ENCODE results near the gene VAC14.

The VAC14 gene

DNA sequence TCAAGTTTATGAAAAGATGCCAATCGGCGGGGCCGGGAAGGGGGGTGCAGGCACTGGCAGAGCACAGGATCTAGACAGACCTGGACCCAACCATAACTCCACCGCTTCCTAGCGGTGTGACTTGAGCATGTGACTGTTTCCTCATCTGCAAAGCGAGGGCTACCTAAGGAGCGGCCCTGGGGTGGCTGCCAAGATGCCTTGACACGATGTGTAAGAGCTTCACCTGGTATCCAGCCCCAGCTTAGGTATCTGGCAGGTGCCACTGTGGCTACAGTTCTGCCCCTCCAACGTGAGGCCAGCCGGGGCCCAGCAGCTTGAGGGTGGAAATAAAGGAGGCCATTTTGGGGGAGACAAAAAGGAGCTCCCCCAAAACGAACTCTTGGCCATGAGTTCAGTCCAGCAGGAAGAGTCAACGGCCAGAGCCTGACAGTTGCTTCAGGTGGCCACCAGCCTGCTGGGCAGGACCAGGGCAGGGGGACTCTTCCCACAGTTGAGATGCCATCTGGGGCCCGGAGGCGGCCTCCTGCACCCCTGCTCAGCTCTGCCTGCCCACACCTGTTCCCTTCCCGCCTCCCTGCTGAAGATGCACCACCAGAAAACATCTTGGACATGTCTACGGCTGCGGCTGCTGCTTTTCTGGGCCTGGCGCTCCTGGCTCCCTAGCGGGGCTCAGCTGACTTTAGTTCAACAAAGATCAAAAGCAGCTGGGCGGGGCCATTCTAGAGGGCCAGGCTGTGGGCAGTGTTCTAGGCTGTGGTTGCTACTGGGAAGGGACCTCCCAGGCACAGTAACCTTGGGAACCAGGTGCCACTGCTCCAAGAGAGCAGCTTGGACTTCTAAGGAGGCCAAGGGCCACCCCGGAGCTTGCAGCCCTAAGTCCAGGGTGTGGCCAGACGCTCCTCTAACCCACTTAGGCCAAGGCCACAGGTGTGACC, 111.7 kb downstream of the VAC14 start:
- peaks cover 45% of the 10 kb centered on the region for H3K79me1 ChIP-seq (ENCODE audit: low read length)
- no peak overlapping the region for H3K4me2 ChIP-seq (ENCODE audit: low read length)
- H3K18ac ChIP-seq (ENCODE audit: low read length): no peak overlapping the region
- H3K79me2 ChIP-seq (ENCODE audit: control insufficient read depth, insufficient read depth, low read length, poor library complexity): peaks cover 19% of the 10 kb centered on the region
- no peak overlapping the region for H4K8ac ChIP-seq (ENCODE audit: low read depth, low read length)
- H2BK120ac ChIP-seq (ENCODE audit: insufficient read depth, low read length, poor library complexity): no peak overlapping the region
- H3K4me1 ChIP-seq (ENCODE audit: control insufficient read depth in 1 of 2, insufficient read depth in 2 of 2, low read length in 2 of 2): peaks cover 49 to 63% of the 10 kb centered on the region in 2 experiments
- H3K27me3 ChIP-seq (ENCODE audit: insufficient read depth, low read length): no peaks in the 10 kb centered on the region
- no peak overlapping the region for H2BK5ac ChIP-seq (ENCODE audit: low read depth, low read length, poor library complexity)
- peaks cover 0 to 2% of the 10 kb centered on the region in 2 experiments for H3K36me3 ChIP-seq (ENCODE audit: control insufficient read depth in 1 of 2, insufficient read depth in 2 of 2, low read length in 2 of 2)
- H3K9ac ChIP-seq (ENCODE audit: low read length): no peak overlapping the region
- H3K23ac ChIP-seq (ENCODE audit: low read length): no peak overlapping the region
- WGBS (ENCODE audit: extremely low coverage, insufficient coverage, insufficient read length): no CpG with 5 or more reads among the region's 22 CpGs
- H3K14ac ChIP-seq (ENCODE audit: low read length): no peak overlapping the region
- H3K9me3 ChIP-seq (ENCODE audit: insufficient read depth, low read depth, low read length): no peaks in the 10 kb centered on the region
- H4K12ac ChIP-seq (ENCODE audit: low read depth, low read length): no peak overlapping the region
- no peak overlapping the region for H4K91ac ChIP-seq (ENCODE audit: low read depth, low read length)
- no peak overlapping the region for H3K4ac ChIP-seq (ENCODE audit: low read depth, low read length)
- no peak overlapping the region for H3K27ac ChIP-seq (ENCODE audit: low read depth, low read length)
- no peak overlapping the region for H3K4me3 ChIP-seq (ENCODE audit: low read depth, low read length)
- H2AK5ac ChIP-seq (ENCODE audit: low read length): peak overlapping the region; percentile 4
- peak overlapping the region; percentile 1 for H2BK12ac ChIP-seq (ENCODE audit: low read length)
- no peak overlapping the region for H2AFZ ChIP-seq (ENCODE audit: insufficient read depth, low read length, poor library complexity)
- no peak for DNase-seq

GRCh38 chr16:70688246-70688742, 112.7 kb downstream of the VAC14 start:
- peaks cover 37% of the 10 kb centered on the region for H3K79me1 ChIP-seq (ENCODE audit: low read length)
- no peak overlapping the region for H3K23ac ChIP-seq (ENCODE audit: low read length)
- peak overlapping the region; percentile 40 for H4K91ac ChIP-seq (ENCODE audit: low read depth, low read length)
- H2AFZ ChIP-seq (ENCODE audit: insufficient read depth, low read length, poor library complexity): no peak overlapping the region
- no peak overlapping the region for H2BK120ac ChIP-seq (ENCODE audit: insufficient read depth, low read length, poor library complexity)
- H3K4me2 ChIP-seq (ENCODE audit: low read length): no peak overlapping the region
- H3K18ac ChIP-seq (ENCODE audit: low read length): no peak overlapping the region
- H3K4me3 ChIP-seq (ENCODE audit: low read depth, low read length): no peak overlapping the region
- H3K4ac ChIP-seq (ENCODE audit: low read depth, low read length): no peak overlapping the region
- H3K27ac ChIP-seq (ENCODE audit: low read depth, low read length): no peak overlapping the region
- H3K36me3 ChIP-seq (ENCODE audit: control insufficient read depth in 1 of 2, insufficient read depth in 2 of 2, low read length in 2 of 2): peaks cover 3 to 9% of the 10 kb centered on the region in 2 experiments
- no peak overlapping the region for H4K12ac ChIP-seq (ENCODE audit: low read depth, low read length)
- no CpG with 5 or more reads among the region's 8 CpGs for WGBS (ENCODE audit: extremely low coverage, insufficient coverage, insufficient read length)
- peaks cover 23% of the 10 kb centered on the region for H3K79me2 ChIP-seq (ENCODE audit: control insufficient read depth, insufficient read depth, low read length, poor library complexity)
- H3K27me3 ChIP-seq (ENCODE audit: insufficient read depth, low read length): no peaks in the 10 kb centered on the region
- peak overlapping the region; percentile 13 for H3K14ac ChIP-seq (ENCODE audit: low read length)
- H2BK5ac ChIP-seq (ENCODE audit: low read depth, low read length, poor library complexity): no peak overlapping the region
- no peak overlapping the region for H3K9ac ChIP-seq (ENCODE audit: low read length)
- no peaks in the 10 kb centered on the region for H3K9me3 ChIP-seq (ENCODE audit: insufficient read depth, low read depth, low read length)
- H2BK12ac ChIP-seq (ENCODE audit: low read length): peak overlapping the region; percentile 80
- H2AK5ac ChIP-seq (ENCODE audit: low read length): no peak overlapping the region
- no peak for DNase-seq
- no peak overlapping the region for H4K8ac ChIP-seq (ENCODE audit: low read depth, low read length)
- H3K4me1 ChIP-seq (ENCODE audit: control insufficient read depth in 1 of 2, insufficient read depth in 2 of 2, low read length in 2 of 2): peaks cover 45 to 59% of the 10 kb centered on the region in 2 experiments

DNA sequence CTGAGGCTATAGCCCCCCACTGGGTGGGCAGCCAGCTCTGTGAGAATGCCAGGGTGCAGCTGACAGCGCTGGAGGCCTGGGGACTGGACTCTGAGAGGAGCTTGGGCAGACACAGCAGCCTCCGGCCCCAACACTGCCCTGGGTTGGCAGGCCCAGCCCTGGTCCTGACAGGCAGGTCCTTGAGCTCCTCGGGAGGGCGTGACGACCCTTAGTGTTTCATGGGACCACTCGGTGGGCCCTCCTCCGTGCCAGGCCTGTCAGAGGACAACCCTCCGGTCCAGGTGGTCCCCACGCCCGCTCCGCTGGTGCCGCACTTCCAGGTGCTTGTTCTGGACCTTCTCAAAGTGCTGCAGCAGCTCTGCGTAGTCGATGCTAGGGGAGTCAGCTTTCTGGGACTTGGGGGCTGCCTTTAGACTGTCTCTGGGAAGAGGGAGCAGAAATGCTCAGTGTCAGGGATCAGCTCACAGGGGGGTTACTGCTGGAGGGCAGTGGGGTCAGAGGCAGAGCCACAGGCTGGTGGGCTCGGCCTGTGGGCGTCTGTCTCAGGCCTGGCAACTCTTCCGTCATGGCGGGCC, 113.2 kb downstream of the VAC14 start:
- H3K23ac ChIP-seq (ENCODE audit: low read length): no peak overlapping the region
- no peak overlapping the region for H3K18ac ChIP-seq (ENCODE audit: low read length)
- H3K4me3 ChIP-seq (ENCODE audit: low read depth, low read length): no peak overlapping the region
- H2BK120ac ChIP-seq (ENCODE audit: insufficient read depth, low read length, poor library complexity): peak overlapping the region; percentile 43
- H3K4ac ChIP-seq (ENCODE audit: low read depth, low read length): peak overlapping the region; percentile 25
- H3K9me3 ChIP-seq (ENCODE audit: insufficient read depth, low read depth, low read length): no peaks in the 10 kb centered on the region
- H3K14ac ChIP-seq (ENCODE audit: low read length): no peak overlapping the region
- H4K12ac ChIP-seq (ENCODE audit: low read depth, low read length): no peak overlapping the region
- no peak overlapping the region for H3K27ac ChIP-seq (ENCODE audit: low read depth, low read length)
- H3K79me2 ChIP-seq (ENCODE audit: control insufficient read depth, insufficient read depth, low read length, poor library complexity): peaks cover 28% of the 10 kb centered on the region
- DNase-seq: no peak
- peak overlapping the region; percentile 28 for H2AK5ac ChIP-seq (ENCODE audit: low read length)
- peak overlapping the region; percentile 20 for H2BK5ac ChIP-seq (ENCODE audit: low read depth, low read length, poor library complexity)
- H3K36me3 ChIP-seq (ENCODE audit: control insufficient read depth in 1 of 2, insufficient read depth in 2 of 2, low read length in 2 of 2): peaks cover 8 to 14% of the 10 kb centered on the region in 2 experiments
- H4K8ac ChIP-seq (ENCODE audit: low read depth, low read length): no peak overlapping the region
- H3K4me2 ChIP-seq (ENCODE audit: low read length): no peak overlapping the region
- WGBS (ENCODE audit: extremely low coverage, insufficient coverage, insufficient read length): no CpG with 5 or more reads among the region's 18 CpGs
- no peak overlapping the region for H2AFZ ChIP-seq (ENCODE audit: insufficient read depth, low read length, poor library complexity)
- H2BK12ac ChIP-seq (ENCODE audit: low read length): peak overlapping the region; percentile 80
- H3K79me1 ChIP-seq (ENCODE audit: low read length): peaks cover 32% of the 10 kb centered on the region
- H3K4me1 ChIP-seq (ENCODE audit: control insufficient read depth in 1 of 2, insufficient read depth in 2 of 2, low read length in 2 of 2): peaks cover 45 to 60% of the 10 kb centered on the region in 2 experiments
- H3K9ac ChIP-seq (ENCODE audit: low read length): no peak overlapping the region
- no peaks in the 10 kb centered on the region for H3K27me3 ChIP-seq (ENCODE audit: insufficient read depth, low read length)
- H4K91ac ChIP-seq (ENCODE audit: low read depth, low read length): peak overlapping the region; percentile 40

GRCh38 chr16:70687102-70687511, 113.9 kb downstream of the VAC14 start:
- H4K8ac ChIP-seq (ENCODE audit: low read depth, low read length): no peak overlapping the region
- H2AK5ac ChIP-seq (ENCODE audit: low read length): no peak overlapping the region
- H3K18ac ChIP-seq (ENCODE audit: low read length): no peak overlapping the region
- H2BK5ac ChIP-seq (ENCODE audit: low read depth, low read length, poor library complexity): no peak overlapping the region
- H3K4me1 ChIP-seq (ENCODE audit: control insufficient read depth in 1 of 2, insufficient read depth in 2 of 2, low read length in 2 of 2): peaks cover 46 to 57% of the 10 kb centered on the region in 2 experiments
- peaks cover 8 to 14% of the 10 kb centered on the region in 2 experiments for H3K36me3 ChIP-seq (ENCODE audit: control insufficient read depth in 1 of 2, insufficient read depth in 2 of 2, low read length in 2 of 2)
- peak overlapping the region; percentile 85 for H4K91ac ChIP-seq (ENCODE audit: low read depth, low read length)
- no peak overlapping the region for H3K4me2 ChIP-seq (ENCODE audit: low read length)
- no peaks in the 10 kb centered on the region for H3K27me3 ChIP-seq (ENCODE audit: insufficient read depth, low read length)
- H2BK120ac ChIP-seq (ENCODE audit: insufficient read depth, low read length, poor library complexity): no peak overlapping the region
- no peak overlapping the region for H3K9ac ChIP-seq (ENCODE audit: low read length)
- no CpG with 5 or more reads among the region's 5 CpGs for WGBS (ENCODE audit: extremely low coverage, insufficient coverage, insufficient read length)
- no peak overlapping the region for H3K14ac ChIP-seq (ENCODE audit: low read length)
- no peak overlapping the region for H4K12ac ChIP-seq (ENCODE audit: low read depth, low read length)
- H3K4me3 ChIP-seq (ENCODE audit: low read depth, low read length): no peak overlapping the region
- no peak overlapping the region for H2AFZ ChIP-seq (ENCODE audit: insufficient read depth, low read length, poor library complexity)
- H3K79me1 ChIP-seq (ENCODE audit: low read length): peaks cover 27% of the 10 kb centered on the region
- H3K79me2 ChIP-seq (ENCODE audit: control insufficient read depth, insufficient read depth, low read length, poor library complexity): peaks cover 32% of the 10 kb centered on the region
- H3K4ac ChIP-seq (ENCODE audit: low read depth, low read length): no peak overlapping the region
- H3K23ac ChIP-seq (ENCODE audit: low read length): no peak overlapping the region
- H3K27ac ChIP-seq (ENCODE audit: low read depth, low read length): no peak overlapping the region
- H3K9me3 ChIP-seq (ENCODE audit: insufficient read depth, low read depth, low read length): no peaks in the 10 kb centered on the region
- peak overlapping the region; percentile 83 for H2BK12ac ChIP-seq (ENCODE audit: low read length)
- no peak for DNase-seq
